ENCODE results near the gene RPL28.

GRCh38 chr19:55379174-55379573 is 6.6 kb upstream of the RPL28 start:
- TF ChIP-seq CTCF (IDR thresholded peaks at IDR 0.05) (no peak), EP300 (IDR thresholded peaks at IDR 0.05) (no peak), POLR2A (IDR thresholded peaks at IDR 0.05) (no peak)
